HEK293 (cell line): ENCODE measurements around the gene PREB.
A peak's percentile ranks its signal among the peaks of the same experiment; 100 is the strongest.

Source experiments
- CTCF ChIA-PET: fragments of 350-600 bp; formaldehyde crosslinking; extraction: SDS; loops from one replicate; lab custom pipeline; 2021; ENCODE audit warnings: antibody characterized with exemption; lab: Yijun Ruan, JAX
- POLR2A ChIA-PET: fragments of 300-600 bp; formaldehyde crosslinking; extraction: SDS; loops from one replicate; lab custom pipeline; 2020; ENCODE audit warnings: antibody characterized with exemption, inconsistent platforms; lab: Yijun Ruan, JAX
- H3K27ac ChIP-seq: fragments of 200-500 bp; sonication (Bioruptor generic); 2 replicates; pipeline ENCODE4 v1.5.1; 2014; ENCODE audit warnings: low read depth, low read length, control low read depth, inconsistent platforms; ENCODE audit errors: extremely low read depth
- H3K36me3 ChIP-seq, 2 experiments: fragments of 200-500 bp in 1 of 2; sonication (Bioruptor generic) in 1 of 2; 1 replicate in 1 of 2; 2 replicates in 1 of 2; pipeline ENCODE4 v1.5.1; 2014 to 2017; ENCODE audit warnings: inconsistent platforms in 2 of 2, low read length in 2 of 2; ENCODE audit not compliant: control insufficient read depth in 2 of 2, insufficient read depth in 1 of 2
- H3K4me1 ChIP-seq: fragments of 200-500 bp; sonication (Bioruptor generic); 2 replicates; pipeline ENCODE4 v1.5.1; 2014; ENCODE audit warnings: mild to moderate bottlenecking, low read length, inconsistent platforms; ENCODE audit not compliant: control insufficient read depth, insufficient read depth
- H3K4me3 ChIP-seq: 2 replicates; pipeline ENCODE4 v1.5.1; 2011; ENCODE audit warnings: low read depth, mild to moderate bottlenecking, control low read depth, low read length, moderate library complexity
- H3K9me3 ChIP-seq: fragments of 200-500 bp; sonication (Bioruptor generic); 2 replicates; pipeline ENCODE4 v1.5.1; 2014; ENCODE audit warnings: low read depth, low read length, inconsistent platforms; ENCODE audit not compliant: control insufficient read depth, insufficient read depth
- EGR2 ChIP-seq: fragments of 450-650 bp; formaldehyde crosslinking; IDR thresholded peaks from 2 replicates; pipeline ENCODE4 v1.5.1; 2016; ENCODE audit warnings: low read depth, missing biosample characterization, missing genetic modification characterization
- GLIS1 ChIP-seq: fragments of 450-650 bp; formaldehyde crosslinking; IDR thresholded peaks from 2 replicates; pipeline ENCODE4 v1.5.1; 2016; ENCODE audit warnings: missing biosample characterization, missing genetic modification characterization
- KLF1 ChIP-seq: fragments of 450-650 bp; formaldehyde crosslinking; IDR thresholded peaks from 2 replicates; pipeline ENCODE4 v1.5.1; 2016; ENCODE audit warnings: missing biosample characterization, missing genetic modification characterization
- KLF7 ChIP-seq: fragments of 450-650 bp; formaldehyde crosslinking; IDR thresholded peaks from 2 replicates; pipeline ENCODE4 v1.5.1; 2016; ENCODE audit warnings: missing biosample characterization, missing genetic modification characterization, borderline replicate concordance
- YY2 ChIP-seq: fragments of 450-650 bp; formaldehyde crosslinking; IDR thresholded peaks from 2 replicates; pipeline ENCODE4 v1.5.1; 2016; ENCODE audit warnings: missing biosample characterization, missing genetic modification characterization
- ZNF169 ChIP-seq: fragments of 450-650 bp; formaldehyde crosslinking; IDR thresholded peaks from 2 replicates; pipeline ENCODE4 v1.5.1; 2016; ENCODE audit warnings: missing biosample characterization, missing genetic modification characterization
- ZNF184 ChIP-seq: fragments of 450-650 bp; IDR thresholded peaks from 2 replicates; pipeline ENCODE4 v1.5.1; 2018; ENCODE audit warnings: missing biosample characterization, mild to moderate bottlenecking, missing genetic modification characterization
- ZNF2 ChIP-seq: fragments of 450-650 bp; formaldehyde crosslinking; IDR thresholded peaks from 2 replicates; pipeline ENCODE4 v1.5.1; 2016; ENCODE audit warnings: missing biosample characterization, missing genetic modification characterization
- ZNF266 ChIP-seq: fragments of 450-650 bp; formaldehyde crosslinking; IDR thresholded peaks from 2 replicates; pipeline ENCODE4 v1.5.1; 2016; ENCODE audit warnings: missing biosample characterization, missing genetic modification characterization, low read depth
- ZNF302 ChIP-seq: fragments of 450-650 bp; formaldehyde crosslinking; IDR thresholded peaks from 2 replicates; pipeline ENCODE4 v1.5.1; 2016; ENCODE audit warnings: missing biosample characterization, missing genetic modification characterization, low read depth
- ZNF324 ChIP-seq: fragments of 450-650 bp; formaldehyde crosslinking; IDR thresholded peaks from 2 replicates; pipeline ENCODE4 v1.5.1; 2016; ENCODE audit warnings: missing biosample characterization, missing genetic modification characterization
- ZNF350 ChIP-seq: fragments of 450-650 bp; formaldehyde crosslinking; IDR thresholded peaks from 2 replicates; pipeline ENCODE4 v1.5.0; 2017; ENCODE audit warnings: missing biosample characterization, mild to moderate bottlenecking, missing genetic modification characterization
- ZNF391 ChIP-seq: fragments of 450-650 bp; formaldehyde crosslinking; IDR thresholded peaks from 2 replicates; pipeline ENCODE4 v1.5.1; 2016; ENCODE audit warnings: low read depth, missing biosample characterization, missing genetic modification characterization, borderline replicate concordance
- ZNF423 ChIP-seq: fragments of 450-650 bp; formaldehyde crosslinking; IDR thresholded peaks from 2 replicates; pipeline ENCODE4 v1.5.1; 2016; ENCODE audit warnings: missing biosample characterization, missing genetic modification characterization
- ZNF654 ChIP-seq: fragments of 450-650 bp; formaldehyde crosslinking; IDR thresholded peaks from 2 replicates; pipeline ENCODE4 v1.5.1; 2016; ENCODE audit warnings: low read depth, missing biosample characterization, missing genetic modification characterization
- ZNF830 ChIP-seq: fragments of 450-650 bp; IDR thresholded peaks from 2 replicates; pipeline ENCODE4 v1.5.0; 2018; ENCODE audit warnings: missing biosample characterization, missing genetic modification characterization, low read depth, mild to moderate bottlenecking, moderate library complexity
- TF ChIP-seq, protein P1 (sequence below): fragments of 450-650 bp; formaldehyde crosslinking; IDR thresholded peaks from 2 replicates; pipeline ENCODE4 v1.5.1; 2017; ENCODE audit warnings: missing biosample characterization, missing genetic modification characterization
- TF ChIP-seq, protein P2 (sequence below): sonication (generic); formaldehyde crosslinking; IDR thresholded peaks from 2 replicates; pipeline ENCODE4 v1.8.1; 2022; ENCODE audit warnings: mild to moderate bottlenecking, moderate library complexity, missing genetic modification reagents
- TF ChIP-seq, protein P3 (sequence below): fragments of 450-650 bp; formaldehyde crosslinking; IDR thresholded peaks from 2 replicates; pipeline ENCODE4 v1.5.1; 2016; ENCODE audit warnings: missing biosample characterization, missing genetic modification characterization
- TF ChIP-seq, protein P4 (sequence below): fragments of 450-650 bp; formaldehyde crosslinking; IDR thresholded peaks from 2 replicates; pipeline ENCODE4 v1.5.1; 2016; ENCODE audit warnings: missing biosample characterization, missing genetic modification characterization
- TF ChIP-seq, protein P5 (sequence below): fragments of 450-650 bp; formaldehyde crosslinking; IDR thresholded peaks from 2 replicates; pipeline ENCODE4 v1.5.1; 2016; ENCODE audit warnings: missing biosample characterization, missing genetic modification characterization
- TF ChIP-seq, protein P6 (sequence below): fragments of 450-650 bp; formaldehyde crosslinking; IDR thresholded peaks from 2 replicates; pipeline ENCODE4 v1.5.1; 2016; ENCODE audit warnings: missing biosample characterization, missing genetic modification characterization
- TF ChIP-seq, protein P7 (sequence below): fragments of 450-650 bp; formaldehyde crosslinking; IDR thresholded peaks from 2 replicates; pipeline ENCODE4 v1.5.1; 2016; ENCODE audit warnings: missing biosample characterization, missing genetic modification characterization

The PREB gene

DNA sequence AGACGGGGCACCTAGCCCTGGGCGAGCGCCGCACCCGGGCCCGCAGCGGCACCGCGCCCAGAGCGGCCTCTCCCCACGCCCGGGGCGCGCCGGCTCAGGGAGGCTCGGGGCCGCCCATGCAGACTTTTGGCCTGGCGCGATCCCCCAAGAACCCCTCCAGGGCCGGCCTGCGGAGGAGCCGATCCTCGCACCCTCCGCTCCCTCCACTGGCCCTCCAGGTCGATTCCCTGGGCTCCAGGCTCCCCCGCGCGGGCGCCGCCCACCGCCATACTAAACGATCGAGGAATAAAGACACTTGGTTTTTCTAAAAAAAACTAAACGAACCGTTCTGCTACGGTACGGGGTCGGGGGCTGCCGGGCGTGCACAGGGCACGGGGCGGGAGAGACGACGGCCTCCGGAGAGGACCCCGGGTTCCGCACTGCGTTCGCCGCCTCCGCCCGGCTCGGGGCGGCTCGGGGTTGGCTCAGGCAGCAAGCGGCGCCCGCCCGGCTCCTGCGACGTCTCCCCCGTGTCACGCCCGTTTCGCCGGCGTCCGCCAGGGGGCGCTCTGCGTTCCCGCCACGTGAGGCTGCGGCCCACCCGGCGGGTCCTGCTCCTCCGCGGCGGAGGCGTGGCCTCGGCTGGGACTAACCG is 48.2 kb downstream of the PREB start (continued):
- TF ChIP-seq, protein P1, sequence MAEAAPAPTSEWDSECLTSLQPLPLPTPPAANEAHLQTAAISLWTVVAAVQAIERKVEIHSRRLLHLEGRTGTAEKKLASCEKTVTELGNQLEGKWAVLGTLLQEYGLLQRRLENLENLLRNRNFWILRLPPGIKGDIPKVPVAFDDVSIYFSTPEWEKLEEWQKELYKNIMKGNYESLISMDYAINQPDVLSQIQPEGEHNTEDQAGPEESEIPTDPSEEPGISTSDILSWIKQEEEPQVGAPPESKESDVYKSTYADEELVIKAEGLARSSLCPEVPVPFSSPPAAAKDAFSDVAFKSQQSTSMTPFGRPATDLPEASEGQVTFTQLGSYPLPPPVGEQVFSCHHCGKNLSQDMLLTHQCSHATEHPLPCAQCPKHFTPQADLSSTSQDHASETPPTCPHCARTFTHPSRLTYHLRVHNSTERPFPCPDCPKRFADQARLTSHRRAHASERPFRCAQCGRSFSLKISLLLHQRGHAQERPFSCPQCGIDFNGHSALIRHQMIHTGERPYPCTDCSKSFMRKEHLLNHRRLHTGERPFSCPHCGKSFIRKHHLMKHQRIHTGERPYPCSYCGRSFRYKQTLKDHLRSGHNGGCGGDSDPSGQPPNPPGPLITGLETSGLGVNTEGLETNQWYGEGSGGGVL = peak; percentile 64; the same call in 1 of the 2 replicates
- TF ChIP-seq EGR2 (tag by site-specific recombination) (peak; percentile 39; the same call in 1 of the 2 replicates), YY2 (tag by site-specific recombination) (0 out of 2 replicates have a peak, but pooled peaks have one; percentile 11), ZNF350 (tag by site-specific recombination) (no peak), GLIS1 (tag by site-specific recombination) (no peak), ZNF184 (peak; percentile 11; the same call in 1 of the 2 replicates), ZNF302 (tag by site-specific recombination) (no peak)
- TF ChIP-seq, protein P2, sequence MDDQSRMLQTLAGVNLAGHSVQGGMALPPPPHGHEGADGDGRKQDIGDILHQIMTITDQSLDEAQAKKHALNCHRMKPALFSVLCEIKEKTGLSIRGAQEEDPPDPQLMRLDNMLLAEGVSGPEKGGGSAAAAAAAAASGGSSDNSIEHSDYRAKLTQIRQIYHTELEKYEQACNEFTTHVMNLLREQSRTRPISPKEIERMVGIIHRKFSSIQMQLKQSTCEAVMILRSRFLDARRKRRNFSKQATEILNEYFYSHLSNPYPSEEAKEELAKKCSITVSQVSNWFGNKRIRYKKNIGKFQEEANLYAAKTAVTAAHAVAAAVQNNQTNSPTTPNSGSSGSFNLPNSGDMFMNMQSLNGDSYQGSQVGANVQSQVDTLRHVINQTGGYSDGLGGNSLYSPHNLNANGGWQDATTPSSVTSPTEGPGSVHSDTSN (CRISPR knock-in tag) = peak; percentile 22
- TF ChIP-seq, protein P3, sequence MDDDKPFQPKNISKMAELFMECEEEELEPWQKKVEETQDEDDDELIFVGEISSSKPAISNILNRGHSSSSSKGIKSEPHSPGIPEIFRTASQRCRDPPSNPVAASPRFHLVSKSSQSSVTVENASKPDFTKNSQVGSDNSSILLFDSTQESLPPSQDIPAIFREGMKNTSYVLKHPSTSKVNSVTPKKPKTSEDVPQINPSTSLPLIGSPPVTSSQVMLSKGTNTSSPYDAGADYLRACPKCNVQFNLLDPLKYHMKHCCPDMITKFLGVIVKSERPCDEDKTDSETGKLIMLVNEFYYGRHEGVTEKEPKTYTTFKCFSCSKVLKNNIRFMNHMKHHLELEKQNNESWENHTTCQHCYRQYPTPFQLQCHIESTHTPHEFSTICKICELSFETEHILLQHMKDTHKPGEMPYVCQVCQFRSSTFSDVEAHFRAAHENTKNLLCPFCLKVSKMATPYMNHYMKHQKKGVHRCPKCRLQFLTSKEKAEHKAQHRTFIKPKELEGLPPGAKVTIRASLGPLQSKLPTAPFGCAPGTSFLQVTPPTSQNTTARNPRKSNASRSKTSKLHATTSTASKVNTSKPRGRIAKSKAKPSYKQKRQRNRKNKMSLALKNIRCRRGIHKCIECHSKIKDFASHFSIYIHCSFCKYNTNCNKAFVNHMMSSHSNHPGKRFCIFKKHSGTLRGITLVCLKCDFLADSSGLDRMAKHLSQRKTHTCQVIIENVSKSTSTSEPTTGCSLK (tag by site-specific recombination) = no peak

DNA sequence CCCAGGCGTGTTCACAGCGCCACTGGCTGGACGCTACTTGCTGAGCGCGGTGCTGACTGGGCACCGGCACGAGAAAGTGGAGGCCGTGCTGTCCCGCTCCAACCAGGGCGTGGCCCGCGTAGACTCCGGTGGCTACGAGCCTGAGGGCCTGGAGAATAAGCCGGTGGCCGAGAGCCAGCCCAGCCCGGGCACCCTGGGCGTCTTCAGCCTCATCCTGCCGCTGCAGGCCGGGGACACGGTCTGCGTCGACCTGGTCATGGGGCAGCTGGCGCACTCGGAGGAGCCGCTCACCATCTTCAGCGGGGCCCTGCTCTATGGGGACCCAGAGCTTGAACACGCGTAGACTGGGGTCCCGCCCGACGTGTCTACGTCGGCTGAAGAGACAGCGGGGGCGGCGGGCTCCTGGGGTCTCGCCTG is 48.8 kb downstream of the PREB start:
- peaks cover 8% of the 10 kb centered on the region for H3K4me1 ChIP-seq
- ChIA-PET CTCF (interaction anchor here (0.7 to 3.3 kb wide), 5 partner anchors 13 to 896 kb away, joined by 3 to 44 read pairs (median 5); no protein-coding TSS in a partner anchor), POLR2A (interaction anchor here (0.8 to 1.5 kb wide), 3 partner anchors 10 to 35 kb away, joined by 3 to 5 read pairs (median 4); partner anchors contain the start of gene OST4)
- H3K9me3 ChIP-seq = no peaks in the 10 kb centered on the region
- H3K36me3 ChIP-seq = peaks cover 0 to 7% of the 10 kb centered on the region in 2 experiments; a peak in 1 of 3 replicates
- H3K27ac ChIP-seq = peak overlapping the region; percentile 72
- H3K4me3 ChIP-seq = peak overlapping the region; percentile 46
- TF ChIP-seq, protein P4, sequence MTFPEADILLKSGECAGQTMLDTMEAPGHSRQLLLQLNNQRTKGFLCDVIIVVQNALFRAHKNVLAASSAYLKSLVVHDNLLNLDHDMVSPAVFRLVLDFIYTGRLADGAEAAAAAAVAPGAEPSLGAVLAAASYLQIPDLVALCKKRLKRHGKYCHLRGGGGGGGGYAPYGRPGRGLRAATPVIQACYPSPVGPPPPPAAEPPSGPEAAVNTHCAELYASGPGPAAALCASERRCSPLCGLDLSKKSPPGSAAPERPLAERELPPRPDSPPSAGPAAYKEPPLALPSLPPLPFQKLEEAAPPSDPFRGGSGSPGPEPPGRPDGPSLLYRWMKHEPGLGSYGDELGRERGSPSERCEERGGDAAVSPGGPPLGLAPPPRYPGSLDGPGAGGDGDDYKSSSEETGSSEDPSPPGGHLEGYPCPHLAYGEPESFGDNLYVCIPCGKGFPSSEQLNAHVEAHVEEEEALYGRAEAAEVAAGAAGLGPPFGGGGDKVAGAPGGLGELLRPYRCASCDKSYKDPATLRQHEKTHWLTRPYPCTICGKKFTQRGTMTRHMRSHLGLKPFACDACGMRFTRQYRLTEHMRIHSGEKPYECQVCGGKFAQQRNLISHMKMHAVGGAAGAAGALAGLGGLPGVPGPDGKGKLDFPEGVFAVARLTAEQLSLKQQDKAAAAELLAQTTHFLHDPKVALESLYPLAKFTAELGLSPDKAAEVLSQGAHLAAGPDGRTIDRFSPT (tag by site-specific recombination) = 0 out of 2 replicates have a peak, but pooled peaks have one; percentile 42
- TF ChIP-seq KLF1 (tag by site-specific recombination) (peak; percentile 62), ZNF654 (tag by site-specific recombination) (peak; percentile 43), ZNF423 (no peak), ZNF266 (tag by site-specific recombination) (no peak), ZNF169 (tag by site-specific recombination) (no peak), ZNF324 (tag by site-specific recombination) (no peak), ZNF830 (no peak), ZNF391 (tag by site-specific recombination) (no peak), ZNF2 (tag by site-specific recombination) (peak; percentile 63; the same call in 1 of the 2 replicates), KLF7 (peak; percentile 74)
- TF ChIP-seq, protein P5, sequence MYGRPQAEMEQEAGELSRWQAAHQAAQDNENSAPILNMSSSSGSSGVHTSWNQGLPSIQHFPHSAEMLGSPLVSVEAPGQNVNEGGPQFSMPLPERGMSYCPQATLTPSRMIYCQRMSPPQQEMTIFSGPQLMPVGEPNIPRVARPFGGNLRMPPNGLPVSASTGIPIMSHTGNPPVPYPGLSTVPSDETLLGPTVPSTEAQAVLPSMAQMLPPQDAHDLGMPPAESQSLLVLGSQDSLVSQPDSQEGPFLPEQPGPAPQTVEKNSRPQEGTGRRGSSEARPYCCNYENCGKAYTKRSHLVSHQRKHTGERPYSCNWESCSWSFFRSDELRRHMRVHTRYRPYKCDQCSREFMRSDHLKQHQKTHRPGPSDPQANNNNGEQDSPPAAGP (tag by site-specific recombination) = peak; percentile 39; the same call in 1 of the 2 replicates
- TF ChIP-seq, protein P6, sequence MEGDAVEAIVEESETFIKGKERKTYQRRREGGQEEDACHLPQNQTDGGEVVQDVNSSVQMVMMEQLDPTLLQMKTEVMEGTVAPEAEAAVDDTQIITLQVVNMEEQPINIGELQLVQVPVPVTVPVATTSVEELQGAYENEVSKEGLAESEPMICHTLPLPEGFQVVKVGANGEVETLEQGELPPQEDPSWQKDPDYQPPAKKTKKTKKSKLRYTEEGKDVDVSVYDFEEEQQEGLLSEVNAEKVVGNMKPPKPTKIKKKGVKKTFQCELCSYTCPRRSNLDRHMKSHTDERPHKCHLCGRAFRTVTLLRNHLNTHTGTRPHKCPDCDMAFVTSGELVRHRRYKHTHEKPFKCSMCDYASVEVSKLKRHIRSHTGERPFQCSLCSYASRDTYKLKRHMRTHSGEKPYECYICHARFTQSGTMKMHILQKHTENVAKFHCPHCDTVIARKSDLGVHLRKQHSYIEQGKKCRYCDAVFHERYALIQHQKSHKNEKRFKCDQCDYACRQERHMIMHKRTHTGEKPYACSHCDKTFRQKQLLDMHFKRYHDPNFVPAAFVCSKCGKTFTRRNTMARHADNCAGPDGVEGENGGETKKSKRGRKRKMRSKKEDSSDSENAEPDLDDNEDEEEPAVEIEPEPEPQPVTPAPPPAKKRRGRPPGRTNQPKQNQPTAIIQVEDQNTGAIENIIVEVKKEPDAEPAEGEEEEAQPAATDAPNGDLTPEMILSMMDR = peak; percentile 91
- TF ChIP-seq, protein P7, sequence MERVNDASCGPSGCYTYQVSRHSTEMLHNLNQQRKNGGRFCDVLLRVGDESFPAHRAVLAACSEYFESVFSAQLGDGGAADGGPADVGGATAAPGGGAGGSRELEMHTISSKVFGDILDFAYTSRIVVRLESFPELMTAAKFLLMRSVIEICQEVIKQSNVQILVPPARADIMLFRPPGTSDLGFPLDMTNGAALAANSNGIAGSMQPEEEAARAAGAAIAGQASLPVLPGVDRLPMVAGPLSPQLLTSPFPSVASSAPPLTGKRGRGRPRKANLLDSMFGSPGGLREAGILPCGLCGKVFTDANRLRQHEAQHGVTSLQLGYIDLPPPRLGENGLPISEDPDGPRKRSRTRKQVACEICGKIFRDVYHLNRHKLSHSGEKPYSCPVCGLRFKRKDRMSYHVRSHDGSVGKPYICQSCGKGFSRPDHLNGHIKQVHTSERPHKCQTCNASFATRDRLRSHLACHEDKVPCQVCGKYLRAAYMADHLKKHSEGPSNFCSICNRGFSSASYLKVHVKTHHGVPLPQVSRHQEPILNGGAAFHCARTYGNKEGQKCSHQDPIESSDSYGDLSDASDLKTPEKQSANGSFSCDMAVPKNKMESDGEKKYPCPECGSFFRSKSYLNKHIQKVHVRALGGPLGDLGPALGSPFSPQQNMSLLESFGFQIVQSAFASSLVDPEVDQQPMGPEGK (tag by site-specific recombination) = 0 out of 2 replicates have a peak, but pooled peaks have one; percentile 37
